ENCODE data around the gene IRAK3.
A peak's percentile ranks its signal among the peaks of the same experiment; 100 is the strongest.

IRAK3 gene

DNA sequence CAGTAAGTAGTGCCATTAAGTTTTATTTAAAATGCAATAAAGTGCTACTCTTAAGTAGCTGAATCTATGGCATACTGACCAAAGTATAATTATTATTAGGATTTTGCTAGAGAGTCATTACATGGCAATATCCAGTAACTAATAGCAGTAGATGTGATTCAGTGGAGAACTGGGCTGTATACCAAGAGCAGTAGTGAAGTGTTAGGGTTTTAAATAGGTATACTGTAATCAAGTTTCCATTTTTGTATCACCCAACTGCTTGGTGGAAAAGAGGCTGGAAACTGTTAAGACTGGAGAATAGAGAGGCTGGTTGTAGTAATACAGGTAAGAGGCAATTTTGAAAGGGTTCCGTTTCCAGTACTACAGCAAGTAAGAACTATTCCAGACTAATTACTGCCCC, 45.1 kb upstream of the IRAK3 start:
- Histone ChIP-seq H3K4me3 (ENCODE audit: low read depth, low read length) (no peak overlapping the region), H3K27ac (no peak overlapping the region), H3K27me3 (replicated peaks) (no peaks in the 10 kb centered on the region), H3K36me3 (replicated peaks) (peaks cover 4% of the 10 kb centered on the region)
- TF ChIP-seq, protein P1, sequence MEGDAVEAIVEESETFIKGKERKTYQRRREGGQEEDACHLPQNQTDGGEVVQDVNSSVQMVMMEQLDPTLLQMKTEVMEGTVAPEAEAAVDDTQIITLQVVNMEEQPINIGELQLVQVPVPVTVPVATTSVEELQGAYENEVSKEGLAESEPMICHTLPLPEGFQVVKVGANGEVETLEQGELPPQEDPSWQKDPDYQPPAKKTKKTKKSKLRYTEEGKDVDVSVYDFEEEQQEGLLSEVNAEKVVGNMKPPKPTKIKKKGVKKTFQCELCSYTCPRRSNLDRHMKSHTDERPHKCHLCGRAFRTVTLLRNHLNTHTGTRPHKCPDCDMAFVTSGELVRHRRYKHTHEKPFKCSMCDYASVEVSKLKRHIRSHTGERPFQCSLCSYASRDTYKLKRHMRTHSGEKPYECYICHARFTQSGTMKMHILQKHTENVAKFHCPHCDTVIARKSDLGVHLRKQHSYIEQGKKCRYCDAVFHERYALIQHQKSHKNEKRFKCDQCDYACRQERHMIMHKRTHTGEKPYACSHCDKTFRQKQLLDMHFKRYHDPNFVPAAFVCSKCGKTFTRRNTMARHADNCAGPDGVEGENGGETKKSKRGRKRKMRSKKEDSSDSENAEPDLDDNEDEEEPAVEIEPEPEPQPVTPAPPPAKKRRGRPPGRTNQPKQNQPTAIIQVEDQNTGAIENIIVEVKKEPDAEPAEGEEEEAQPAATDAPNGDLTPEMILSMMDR (IDR thresholded peaks at IDR 0.05; ENCODE audit: low read depth, low read length, missing control alignments): no peak
- DNase-seq: no peak
- in situ Hi-C loops (cut with HindIII; ENCODE audit: low pct_ligation_motif_present, low sequenced_read_pairs): no loop called here

DNA sequence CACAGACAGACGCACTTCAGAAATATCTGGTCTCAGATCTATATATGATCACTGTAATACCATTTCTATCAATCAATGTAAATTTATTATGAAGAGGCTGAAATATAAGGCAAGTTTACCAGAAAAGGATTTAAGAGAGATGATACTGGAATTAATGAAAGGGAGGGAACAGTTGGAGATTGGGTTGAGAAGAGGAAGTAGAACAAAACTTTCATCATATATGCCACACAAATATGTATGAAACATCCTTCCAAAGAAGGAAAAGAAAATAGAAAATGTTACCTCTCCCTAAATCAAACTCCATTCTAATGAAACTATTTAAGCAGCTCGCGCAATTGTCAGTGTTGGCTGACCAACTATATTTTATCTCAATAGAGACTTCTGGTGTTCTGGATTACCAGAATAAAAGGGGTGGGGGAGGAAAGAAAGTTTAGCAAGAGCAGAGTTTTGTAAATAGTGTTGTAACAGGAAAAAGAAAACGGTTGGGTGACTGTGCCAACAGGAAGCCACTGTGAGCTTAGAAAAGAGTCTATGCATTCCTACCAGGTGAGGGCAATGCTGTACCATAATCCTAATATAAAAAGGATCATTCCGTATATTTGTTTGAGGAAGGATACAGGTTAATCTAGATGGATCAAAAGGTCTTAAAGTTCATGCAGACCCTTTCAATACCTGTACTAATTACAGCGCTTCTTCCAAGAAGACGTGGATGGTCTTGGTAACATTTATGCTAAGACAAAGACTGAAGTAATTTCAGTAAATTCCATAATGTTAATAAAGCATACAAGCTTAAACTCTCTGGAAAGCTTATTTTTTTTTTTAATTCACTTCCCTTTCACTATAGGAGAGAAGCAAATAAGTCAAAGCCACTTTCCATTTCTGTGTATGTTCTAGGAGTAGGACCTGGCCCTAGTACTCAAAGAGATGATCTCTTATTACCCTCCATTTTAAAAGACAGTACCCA, 43.9 kb upstream of the IRAK3 start:
- Histone ChIP-seq H3K27ac (no peak overlapping the region), H3K36me3 (replicated peaks) (no peaks in the 10 kb centered on the region), H3K27me3 (replicated peaks) (no peaks in the 10 kb centered on the region), H3K4me3 (ENCODE audit: low read depth, low read length) (no peak overlapping the region)
- in situ Hi-C loops (cut with HindIII; ENCODE audit: low pct_ligation_motif_present, low sequenced_read_pairs): no loop called here
- TF ChIP-seq, protein P1 (IDR thresholded peaks at IDR 0.05; ENCODE audit: low read depth, low read length, missing control alignments): peak; percentile 72
- peak; percentile 59 for DNase-seq

DNA sequence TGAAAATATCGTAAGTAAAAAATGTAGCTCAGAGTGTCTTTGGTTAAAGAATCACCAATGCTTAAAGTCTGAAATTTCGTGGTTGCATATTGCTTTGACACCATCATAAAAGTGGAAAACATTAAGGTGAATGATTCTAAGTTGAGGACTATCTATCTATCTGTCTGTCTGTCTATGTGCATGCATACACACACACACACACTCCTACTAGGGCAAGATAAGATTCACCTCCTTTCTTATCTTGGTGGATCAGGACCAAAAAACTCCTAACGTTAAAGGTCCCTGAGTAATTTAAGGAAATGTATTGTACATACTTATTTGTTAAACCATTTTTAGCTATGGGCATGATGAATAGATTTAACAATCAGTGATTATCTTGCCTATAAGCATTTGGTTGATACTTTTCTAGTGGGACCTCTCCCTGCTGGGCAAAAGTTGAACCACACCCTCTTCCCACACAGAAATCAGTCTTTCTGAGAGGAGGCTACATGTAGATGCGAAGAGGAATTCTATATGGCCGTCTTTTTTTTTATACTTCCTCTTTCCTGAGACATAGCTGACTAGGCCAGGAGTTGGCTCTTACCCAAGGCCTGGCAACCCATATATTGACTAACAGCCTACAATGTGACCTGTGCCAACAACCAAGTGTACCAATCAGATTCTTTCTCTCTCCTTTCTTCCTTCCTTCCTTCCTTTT, 39.2 kb upstream of the IRAK3 start:
- Histone ChIP-seq H3K27ac (no peak overlapping the region), H3K36me3 (replicated peaks) (no peaks in the 10 kb centered on the region), H3K4me3 (ENCODE audit: low read depth, low read length) (no peak overlapping the region), H3K27me3 (replicated peaks) (no peaks in the 10 kb centered on the region)
- in situ Hi-C loops (cut with HindIII; ENCODE audit: low pct_ligation_motif_present, low sequenced_read_pairs): no loop called here
- TF ChIP-seq, protein P1 (IDR thresholded peaks at IDR 0.05; ENCODE audit: low read depth, low read length, missing control alignments): peak; percentile 42
- no peak for DNase-seq

DNA sequence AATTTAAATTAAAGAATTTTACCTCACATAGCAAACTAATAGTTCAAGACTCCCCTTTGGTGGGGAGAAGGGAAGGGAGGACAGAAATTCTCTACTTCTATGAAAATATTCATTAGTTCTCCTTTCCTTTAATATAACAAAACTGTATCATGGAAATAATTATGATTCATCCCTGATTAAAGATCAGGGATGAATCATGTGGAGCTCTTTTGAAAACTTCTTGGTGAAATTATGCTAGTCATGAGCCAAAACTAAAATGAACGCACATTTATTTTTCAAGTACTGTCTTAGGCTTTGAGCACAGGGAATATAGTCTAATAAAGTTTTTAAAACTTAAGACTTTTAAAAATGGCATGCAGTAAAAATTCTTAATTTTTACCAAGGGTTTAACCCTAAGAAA, 36.3 kb upstream of the IRAK3 start:
- Histone ChIP-seq H3K4me3 (ENCODE audit: low read depth, low read length) (no peak overlapping the region), H3K27me3 (replicated peaks) (no peaks in the 10 kb centered on the region), H3K36me3 (replicated peaks) (no peaks in the 10 kb centered on the region), H3K27ac (no peak overlapping the region)
- TF ChIP-seq, protein P1 (IDR thresholded peaks at IDR 0.05; ENCODE audit: low read depth, low read length, missing control alignments): no peak
- in situ Hi-C loops (cut with HindIII; ENCODE audit: low pct_ligation_motif_present, low sequenced_read_pairs): no loop called here
- DNase-seq: no peak

DNA sequence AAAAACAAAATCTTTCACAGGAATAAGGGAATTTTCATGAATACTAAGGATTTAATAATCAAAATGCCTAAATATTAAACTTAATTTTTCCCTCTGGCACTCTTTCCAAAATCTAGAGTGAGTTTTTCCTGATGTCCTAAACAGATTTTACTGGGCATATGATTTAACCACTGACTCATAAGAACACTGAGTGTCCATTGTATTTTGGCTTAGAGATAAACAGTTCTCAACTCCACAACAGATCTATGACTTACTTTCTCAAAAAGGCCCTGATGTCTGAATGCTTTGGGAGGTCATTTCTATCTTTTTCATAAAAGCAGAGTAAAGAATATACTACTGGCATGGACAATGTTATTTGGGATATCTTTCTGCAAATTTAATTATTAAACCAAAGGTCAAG, 34.2 kb upstream of the IRAK3 start:
- H3K36me3 ChIP-seq (replicated peaks): peaks cover 5% of the 10 kb centered on the region
- DNase-seq: no peak
- in situ Hi-C loops (cut with HindIII; ENCODE audit: low pct_ligation_motif_present, low sequenced_read_pairs): no loop called here
- H3K27me3 ChIP-seq (replicated peaks): no peaks in the 10 kb centered on the region
- H3K27ac ChIP-seq: no peak overlapping the region
- no peak overlapping the region for H3K4me3 ChIP-seq (ENCODE audit: low read depth, low read length)
- TF ChIP-seq, protein P1 (IDR thresholded peaks at IDR 0.05; ENCODE audit: low read depth, low read length, missing control alignments): no peak
